GM10248 (cell line): ENCODE measurements around the gene NEU2.

Experiments used
- CTCF ChIA-PET: fragments of 300-600 bp; sonication (Branson Sonifier 250); formaldehyde crosslinking; extraction: SDS; loops from one replicate; lab custom pipeline; 2021; ENCODE audit warnings: antibody characterized with exemption; lab: Yijun Ruan, JAX
- POLR2A ChIA-PET: fragments of 350-650 bp; sonication (Branson Sonifier 250); formaldehyde crosslinking; extraction: SDS; loops from one replicate; lab custom pipeline; 2020; ENCODE audit warnings: antibody characterized with exemption; lab: Yijun Ruan, JAX
- DNase-seq: peaks from one replicate; pipeline ENCODE4 v3.0.0; 2012; ENCODE audit errors: extremely low spot score
- CTCF ChIP-seq: IDR thresholded peaks from 2 replicates; pipeline ENCODE4 v1.5.1; 2012; ENCODE audit warnings: mild to moderate bottlenecking, low read depth; ENCODE audit errors: extremely low read depth, missing control alignments, control extremely low read depth

NEU2 gene

GRCh38 chr2:233065954-233066470, 33.5 kb downstream of the NEU2 start:
- CTCF ChIA-PET = interaction anchor here (0.9 to 3.8 kb wide), 2 partner anchors 12 to 16 kb away, joined by 4 to 23 read pairs; no protein-coding TSS in a partner anchor
- DNase-seq = no peak
- POLR2A ChIA-PET = interaction anchor here (0.7 kb wide), 1 partner anchor 10 kb away, joined by 3 read pairs; no protein-coding TSS in a partner anchor
- no peak for TF ChIP-seq CTCF

DNA sequence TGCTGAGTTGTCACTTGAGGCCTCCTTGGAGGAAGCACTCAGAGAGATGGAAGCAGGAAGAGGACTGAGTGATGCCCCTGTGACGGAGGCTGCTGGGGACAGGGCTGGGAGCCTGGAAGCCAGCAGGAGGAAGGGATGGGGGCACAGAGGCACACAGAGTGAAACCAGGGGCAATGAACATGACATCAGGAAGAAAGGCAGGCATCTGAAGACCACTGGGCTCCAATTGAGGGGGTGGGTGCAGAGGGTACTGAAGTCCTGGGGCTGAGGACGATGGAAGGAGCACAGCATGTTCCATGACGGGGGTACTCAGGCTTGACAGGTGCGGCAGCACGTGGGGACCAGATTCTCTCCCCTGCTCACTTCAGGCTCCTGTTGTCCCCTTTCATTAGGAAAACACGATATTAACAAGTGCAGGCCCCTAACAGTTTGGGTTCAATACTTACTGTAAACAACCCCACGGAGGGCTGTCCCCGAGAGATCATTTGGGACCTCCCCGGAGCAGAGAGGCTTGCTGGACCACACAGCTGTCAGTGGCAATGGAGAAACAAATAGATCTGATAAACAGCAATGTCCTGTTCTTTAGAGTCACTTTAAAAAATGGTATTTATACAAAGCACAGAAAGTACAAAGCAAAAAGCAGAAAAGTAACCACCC, 36.4 kb downstream of the NEU2 start:
- ChIA-PET POLR2A (interaction anchor here (0.7 kb wide), 1 partner anchor 278 kb away, joined by 4 read pairs; no protein-coding TSS in a partner anchor), CTCF (interaction anchor here (1.6 to 2.9 kb wide), 2 partner anchors 8 to 15 kb away, joined by 9 to 15 read pairs; partner anchors contain the start of gene INPP5D)
- no peak for DNase-seq
- no peak for TF ChIP-seq CTCF

DNA sequence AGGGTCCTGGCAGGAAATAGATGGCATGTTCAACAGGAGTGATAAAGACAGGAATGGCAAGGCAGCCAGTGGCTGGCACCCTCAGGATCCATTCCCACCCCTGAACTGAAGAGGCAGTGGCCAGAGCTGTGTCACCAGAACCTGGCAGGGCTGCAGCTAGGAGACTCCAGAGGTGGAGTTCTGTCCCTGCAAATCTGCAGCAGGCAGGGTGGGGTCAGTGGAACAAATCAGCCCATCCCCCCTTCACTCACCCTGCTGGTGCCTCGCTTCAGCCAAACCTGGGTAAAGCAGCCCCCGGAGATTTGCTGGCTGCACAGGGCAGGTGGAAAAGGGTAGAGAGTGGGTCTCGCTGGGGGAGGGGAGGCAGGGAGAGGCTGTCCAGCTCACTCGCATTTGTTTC, 40.4 kb downstream of the NEU2 start:
- ChIA-PET POLR2A (no interaction called here), CTCF (interaction anchor here (1.6 kb wide), 1 partner anchor 12 kb away, joined by 8 read pairs; the partner anchor contains the start of gene INPP5D)
- DNase-seq = no peak
- no peak for TF ChIP-seq CTCF

GRCh38 chr2:233074106-233074505, 41.6 kb downstream of the NEU2 start:
- ChIA-PET CTCF (interaction anchor here (1.6 to 3.1 kb wide), 2 partner anchors 13 to 20 kb away, joined by 8 to 16 read pairs; partner anchors contain the start of gene INPP5D), POLR2A (no interaction called here)
- no peak for DNase-seq
- TF ChIP-seq CTCF = no peak

GRCh38 chr2:233075141-233075965, 42.9 kb downstream of the NEU2 start:
- CTCF ChIA-PET = interaction anchor here (0.9 to 3.1 kb wide), 7 partner anchors 13 to 177 kb away, joined by 3 to 16 read pairs (median 4); partner anchors contain the start of genes ATG16L1 and INPP5D
- DNase-seq = no peak
- TF ChIP-seq CTCF = no peak
- POLR2A ChIA-PET = interaction anchor here (1.0 to 1.3 kb wide), 3 partner anchors 9 to 15 kb away, joined by 3 to 11 read pairs (median 4); partner anchors contain the start of gene INPP5D

- DNase-seq = no peak
- ChIA-PET CTCF (interaction anchor here (0.9 to 3.1 kb wide), 7 partner anchors 14 to 176 kb away, joined by 3 to 16 read pairs (median 4); partner anchors contain the start of genes ATG16L1 and INPP5D), POLR2A (interaction anchor here (1.0 to 1.3 kb wide), 3 partner anchors 10 to 15 kb away, joined by 3 to 11 read pairs (median 4); partner anchors contain the start of gene INPP5D)
- no peak for TF ChIP-seq CTCF
These were observed 43.5 kb downstream of the NEU2 start for GRCh38 chr2:233075966-233076339.
